Measurements from ENCODE around the gene SLC36A3.

DNA sequence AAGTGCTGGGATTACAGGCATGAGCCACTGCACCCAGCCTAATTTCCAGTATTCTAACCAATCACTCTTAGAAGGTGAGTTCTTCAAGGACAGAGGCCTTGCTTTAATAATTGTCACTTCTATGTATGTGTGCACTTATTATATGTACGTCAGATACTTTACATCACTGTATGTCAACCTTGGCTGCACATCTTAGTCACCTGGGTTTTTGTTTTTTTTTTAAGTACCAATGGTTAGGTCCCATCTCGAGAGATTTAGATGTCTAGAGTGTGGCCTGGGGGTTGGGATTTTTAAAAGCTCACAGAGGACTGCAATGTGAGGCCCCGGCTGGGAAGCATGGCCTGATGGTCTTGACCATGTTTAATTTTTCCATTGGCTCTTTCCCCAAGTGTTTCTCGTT, 60.4 kb downstream of the SLC36A3 start:
- TF ChIP-seq, protein P1, sequence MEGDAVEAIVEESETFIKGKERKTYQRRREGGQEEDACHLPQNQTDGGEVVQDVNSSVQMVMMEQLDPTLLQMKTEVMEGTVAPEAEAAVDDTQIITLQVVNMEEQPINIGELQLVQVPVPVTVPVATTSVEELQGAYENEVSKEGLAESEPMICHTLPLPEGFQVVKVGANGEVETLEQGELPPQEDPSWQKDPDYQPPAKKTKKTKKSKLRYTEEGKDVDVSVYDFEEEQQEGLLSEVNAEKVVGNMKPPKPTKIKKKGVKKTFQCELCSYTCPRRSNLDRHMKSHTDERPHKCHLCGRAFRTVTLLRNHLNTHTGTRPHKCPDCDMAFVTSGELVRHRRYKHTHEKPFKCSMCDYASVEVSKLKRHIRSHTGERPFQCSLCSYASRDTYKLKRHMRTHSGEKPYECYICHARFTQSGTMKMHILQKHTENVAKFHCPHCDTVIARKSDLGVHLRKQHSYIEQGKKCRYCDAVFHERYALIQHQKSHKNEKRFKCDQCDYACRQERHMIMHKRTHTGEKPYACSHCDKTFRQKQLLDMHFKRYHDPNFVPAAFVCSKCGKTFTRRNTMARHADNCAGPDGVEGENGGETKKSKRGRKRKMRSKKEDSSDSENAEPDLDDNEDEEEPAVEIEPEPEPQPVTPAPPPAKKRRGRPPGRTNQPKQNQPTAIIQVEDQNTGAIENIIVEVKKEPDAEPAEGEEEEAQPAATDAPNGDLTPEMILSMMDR (IDR thresholded peaks at IDR 0.05; ENCODE audit: low read length), result no peak
- no peak for TF ChIP-seq EZH2 (optimal IDR thresholded peaks at IDR 0.05; ENCODE audit: low read depth, low read length)
- TF ChIP-seq EZH2phosphoT487 (IDR thresholded peaks at IDR 0.05; ENCODE audit: low read length), result no peak
